Measurements from ENCODE around the gene ETFRF1. TPM values are rescaled to one million over a fixed set of nuclear protein-coding genes. Genes with fewer than 3 reads are reported as not detected.

The ETFRF1 gene
- total RNA-seq, 1 donor from 2014 or later, result 24.7 TPM

DNA sequence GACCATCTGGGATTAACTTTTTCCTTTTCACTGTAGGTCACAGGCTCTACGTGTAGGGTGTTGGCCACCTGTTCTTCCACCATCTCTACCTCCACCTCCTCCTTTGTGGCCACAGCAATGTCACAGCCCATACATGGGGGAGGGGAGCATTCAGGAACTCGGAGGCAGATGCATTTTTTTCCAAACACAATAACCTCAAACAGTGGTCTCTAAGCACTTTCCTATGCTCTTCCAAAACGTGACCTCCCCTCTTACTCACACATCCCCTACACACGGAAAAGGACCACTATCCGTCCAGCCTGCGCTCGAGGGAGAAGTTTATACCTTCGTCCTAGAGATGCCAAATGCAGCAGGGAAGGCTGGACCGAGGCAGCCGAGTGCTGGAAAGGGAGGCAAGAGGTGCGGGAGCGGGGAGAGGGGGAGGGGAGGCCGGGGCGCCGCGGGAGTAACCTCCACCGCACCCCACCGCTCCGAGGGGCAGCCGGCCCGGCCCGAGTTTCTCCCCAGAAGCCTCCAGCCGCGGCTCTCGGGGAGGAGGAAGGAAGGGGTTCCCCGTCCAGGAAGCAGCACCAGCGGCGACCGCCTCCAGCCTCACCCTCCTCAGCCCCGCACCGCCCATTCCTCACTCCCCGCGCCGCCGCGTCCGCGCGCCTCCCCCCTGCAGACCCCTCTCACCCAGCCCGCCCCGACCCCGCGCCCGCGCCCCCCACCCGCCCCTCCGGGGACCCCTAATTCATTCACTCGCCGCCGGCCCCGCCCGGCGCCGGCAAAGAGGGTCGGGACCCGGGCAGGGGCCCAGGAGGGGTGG lies 55.1 kb downstream of the ETFRF1 start:
- Histone ChIP-seq H3K27ac (peak overlapping the region; percentile 95), H3K4me3 (peak overlapping the region; percentile 81), H3K36me3 (no peaks in the 10 kb centered on the region), H3K9me3 (no peaks in the 10 kb centered on the region), H3K4me1 (peaks cover 19% of the 10 kb centered on the region), H3K27me3 (ENCODE audit: low read depth) (no peaks in the 10 kb centered on the region)
- DNase-seq, result peak; percentile 79
- intact Hi-C loops (cut with DNase I), result no loop called here
- ATAC-seq, result peak; percentile 67 to 76
- TF ChIP-seq, protein P1, sequence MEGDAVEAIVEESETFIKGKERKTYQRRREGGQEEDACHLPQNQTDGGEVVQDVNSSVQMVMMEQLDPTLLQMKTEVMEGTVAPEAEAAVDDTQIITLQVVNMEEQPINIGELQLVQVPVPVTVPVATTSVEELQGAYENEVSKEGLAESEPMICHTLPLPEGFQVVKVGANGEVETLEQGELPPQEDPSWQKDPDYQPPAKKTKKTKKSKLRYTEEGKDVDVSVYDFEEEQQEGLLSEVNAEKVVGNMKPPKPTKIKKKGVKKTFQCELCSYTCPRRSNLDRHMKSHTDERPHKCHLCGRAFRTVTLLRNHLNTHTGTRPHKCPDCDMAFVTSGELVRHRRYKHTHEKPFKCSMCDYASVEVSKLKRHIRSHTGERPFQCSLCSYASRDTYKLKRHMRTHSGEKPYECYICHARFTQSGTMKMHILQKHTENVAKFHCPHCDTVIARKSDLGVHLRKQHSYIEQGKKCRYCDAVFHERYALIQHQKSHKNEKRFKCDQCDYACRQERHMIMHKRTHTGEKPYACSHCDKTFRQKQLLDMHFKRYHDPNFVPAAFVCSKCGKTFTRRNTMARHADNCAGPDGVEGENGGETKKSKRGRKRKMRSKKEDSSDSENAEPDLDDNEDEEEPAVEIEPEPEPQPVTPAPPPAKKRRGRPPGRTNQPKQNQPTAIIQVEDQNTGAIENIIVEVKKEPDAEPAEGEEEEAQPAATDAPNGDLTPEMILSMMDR (IDR thresholded peaks at IDR 0.05), result no peak

DNA sequence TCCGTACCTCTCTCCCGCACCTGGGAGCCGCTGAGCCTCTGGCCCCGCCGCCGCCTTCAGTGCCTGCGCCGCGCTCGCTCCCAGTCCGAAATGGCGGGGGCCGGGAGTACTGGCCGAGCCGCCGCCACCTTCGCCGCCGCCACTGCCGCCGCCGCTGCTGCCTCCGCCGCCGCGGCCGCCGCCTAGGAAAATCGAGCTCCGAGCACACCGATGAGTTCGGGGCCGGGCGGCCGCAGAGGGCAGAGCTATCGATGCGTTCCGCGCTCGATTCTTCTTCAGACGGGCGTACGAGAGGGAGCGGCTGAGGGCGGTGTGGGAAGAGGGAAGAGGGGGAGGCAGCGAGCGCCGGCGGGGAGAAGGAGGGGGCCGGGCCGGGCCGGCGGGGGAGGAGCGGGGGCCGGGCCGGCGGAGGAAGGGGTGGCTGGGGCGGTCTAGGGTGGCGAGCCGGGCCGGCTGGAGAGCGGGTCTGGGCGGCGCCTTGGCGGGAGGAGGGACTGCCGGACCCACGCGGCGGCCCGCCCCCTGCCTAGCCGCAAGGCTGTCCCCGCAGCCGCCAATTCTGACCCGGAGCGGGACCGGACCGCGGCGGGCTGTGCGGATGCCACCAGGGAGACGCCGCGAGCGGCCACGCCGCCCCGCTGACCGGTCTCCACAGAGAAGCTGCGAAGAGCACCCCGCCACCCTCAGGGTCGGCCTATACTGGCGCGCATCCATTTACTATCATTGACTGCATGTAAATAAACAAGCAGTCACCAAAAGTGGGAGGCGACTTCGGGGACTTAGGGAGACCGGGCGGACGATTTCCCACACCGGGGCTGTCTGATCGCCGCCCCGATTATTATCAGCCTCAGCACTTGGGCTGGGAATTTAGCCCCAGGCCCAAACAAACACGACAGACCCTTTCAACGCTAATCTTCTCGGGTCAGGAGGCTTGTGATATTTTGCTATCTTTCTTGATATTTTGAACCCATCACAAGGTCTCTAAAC lies 56.0 kb downstream of the ETFRF1 start, which contains the start of gene KRAS:
TSS of gene KRAS (minus strand) at position 186 of the 987 bp plus-strand sequence.
- intact Hi-C loops (cut with DNase I), result no loop called here
- H3K27ac ChIP-seq, result peak within 1 kb of the TSS; percentile 95
- TF ChIP-seq, protein P1 (IDR thresholded peaks at IDR 0.05), result no peak

DNA sequence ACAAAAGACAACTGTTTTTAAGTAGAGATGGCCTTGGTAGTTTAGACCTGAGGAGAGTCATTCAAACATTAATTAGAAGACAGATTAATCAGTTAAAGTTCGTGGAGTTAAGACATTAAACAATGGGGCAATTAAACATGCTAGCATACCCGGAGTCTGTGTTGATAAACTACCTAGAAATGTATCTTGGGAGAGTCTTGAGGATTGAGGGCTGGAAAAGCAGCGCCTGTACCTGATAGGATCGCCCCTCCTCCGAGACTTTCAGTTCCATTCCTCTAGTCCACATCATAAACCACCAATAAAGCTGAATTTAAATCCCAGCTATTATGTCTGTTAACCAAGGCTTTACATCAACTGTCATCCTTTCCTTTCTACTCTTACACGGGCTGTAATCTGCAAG lies 56.7 kb downstream of the ETFRF1 start:
- no peak for DNase-seq
- no peaks in the 10 kb centered on the region for H3K27me3 ChIP-seq (ENCODE audit: low read depth)
- TF ChIP-seq, protein P1 (IDR thresholded peaks at IDR 0.05), result no peak
- intact Hi-C loops (cut with DNase I), result no loop called here
- no peaks in the 10 kb centered on the region for H3K36me3 ChIP-seq
- H3K9me3 ChIP-seq, result no peaks in the 10 kb centered on the region
- peak overlapping the region; percentile 81 for H3K4me3 ChIP-seq
- peaks cover 19% of the 10 kb centered on the region for H3K4me1 ChIP-seq
- H3K27ac ChIP-seq, result peak overlapping the region; percentile 95
- no peak for ATAC-seq

More for the DNA sequence above, 56.0 kb downstream of the ETFRF1 start, which contains the start of gene KRAS:
- Histone ChIP-seq H3K27me3 (ENCODE audit: low read depth) (no peaks in the 10 kb centered on the region), H3K4me3 (peak within 1 kb of the TSS; percentile 81), H3K4me1 (peaks cover 19% of the 10 kb centered on the region), H3K9me3 (no peaks in the 10 kb centered on the region), H3K36me3 (no peaks in the 10 kb centered on the region)
- ATAC-seq (peak; percentile 97), DNase-seq (peak; percentile 99)

DNA sequence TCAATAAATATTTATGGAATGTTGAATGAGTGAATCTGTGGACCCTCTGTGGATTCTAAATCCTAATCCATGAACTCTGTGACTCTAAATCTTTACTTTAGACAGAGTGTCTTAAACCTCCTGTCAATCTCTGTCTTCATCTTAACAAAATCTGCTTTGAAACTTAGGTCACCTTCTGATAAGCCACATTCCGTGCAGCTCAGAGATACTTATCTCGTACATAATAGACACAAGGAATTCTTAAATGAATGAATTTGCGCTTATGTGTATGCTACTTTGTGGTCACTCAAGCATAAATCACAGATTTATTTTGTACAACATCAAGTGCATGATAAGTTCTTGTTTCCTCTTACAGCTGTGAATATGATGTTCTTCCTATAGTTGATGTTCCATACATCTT lies 57.9 kb downstream of the ETFRF1 start:
- Histone ChIP-seq H3K9me3 (no peaks in the 10 kb centered on the region), H3K4me1 (peaks cover 19% of the 10 kb centered on the region), H3K27ac (no peak overlapping the region), H3K36me3 (no peaks in the 10 kb centered on the region), H3K27me3 (ENCODE audit: low read depth) (no peaks in the 10 kb centered on the region), H3K4me3 (no peak overlapping the region)
- intact Hi-C loops (cut with DNase I), result no loop called here
- TF ChIP-seq, protein P1 (IDR thresholded peaks at IDR 0.05), result no peak
- no peak for DNase-seq
- ATAC-seq, result no peak

DNA sequence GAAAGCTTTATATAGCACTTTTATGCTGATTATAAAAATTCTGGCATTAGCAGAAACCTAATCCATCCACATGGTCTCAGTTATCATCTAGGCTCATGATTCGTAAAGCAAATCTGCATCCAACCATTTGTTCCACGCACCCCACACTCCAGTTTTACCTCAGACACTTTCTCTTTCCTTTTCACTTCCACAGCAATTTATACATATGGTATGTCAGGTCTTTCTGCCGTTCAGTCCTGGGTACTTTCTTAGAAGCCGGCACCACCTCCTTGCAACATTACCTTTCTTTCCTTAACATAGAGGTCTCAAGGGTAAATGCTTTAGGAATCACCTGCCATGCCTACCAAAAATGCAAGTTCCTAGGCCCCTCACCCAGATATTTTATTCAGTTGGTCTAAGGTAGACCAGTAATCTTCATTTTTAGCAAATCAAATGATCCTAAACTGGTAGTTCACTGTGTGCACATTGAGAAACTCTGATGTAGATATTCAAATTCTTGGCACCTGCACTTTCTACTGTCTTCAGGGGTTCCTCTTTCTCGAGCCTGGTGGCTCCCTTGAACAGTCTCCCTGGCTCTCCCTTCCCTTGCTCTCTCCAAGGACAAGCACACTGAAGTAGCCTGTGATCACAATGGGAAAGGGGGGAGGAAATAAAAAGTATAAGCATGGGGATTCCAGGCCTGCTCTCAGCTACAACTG lies 58.5 kb downstream of the ETFRF1 start:
- no peaks in the 10 kb centered on the region for H3K27me3 ChIP-seq (ENCODE audit: low read depth)
- DNase-seq, result no peak
- H3K4me3 ChIP-seq, result no peak overlapping the region
- H3K27ac ChIP-seq, result no peak overlapping the region
- intact Hi-C loops (cut with DNase I), result no loop called here
- H3K4me1 ChIP-seq, result peaks cover 19% of the 10 kb centered on the region
- no peaks in the 10 kb centered on the region for H3K36me3 ChIP-seq
- TF ChIP-seq, protein P1 (IDR thresholded peaks at IDR 0.05), result no peak
- ATAC-seq, result no peak
- H3K9me3 ChIP-seq, result no peaks in the 10 kb centered on the region
